Kidney tubule cell (primary cell): ENCODE measurements around the gene PRIMPOL.
A peak's percentile ranks its signal among the peaks of the same experiment; 100 is the strongest.

ENCODE experiments used
- DNase-seq: peaks from one replicate; pipeline ENCODE4 v3.0.0-alpha.2; 2018; ENCODE audit warnings: low spot score

Gene PRIMPOL

GRCh38 chr4:184668096-184668495 is 18.6 kb downstream of the PRIMPOL start:
- DNase-seq: no peak

GRCh38 chr4:184668511-184669114 is 19.1 kb downstream of the PRIMPOL start:
- DNase-seq: no peak

GRCh38 chr4:184669251-184669650 is 19.7 kb downstream of the PRIMPOL start:
- no peak for DNase-seq

- DNase-seq: no peak
Measured at GRCh38 chr4:184671101-184671500, 21.6 kb downstream of the PRIMPOL start.

GRCh38 chr4:184672741-184673140 is 23.2 kb downstream of the PRIMPOL start:
- DNase-seq: no peak

GRCh38 chr4:184674011-184674410 is 24.5 kb downstream of the PRIMPOL start:
- DNase-seq: no peak

GRCh38 chr4:184675018-184675417 is 25.5 kb downstream of the PRIMPOL start:
- DNase-seq: no peak

- DNase-seq: no peak
Measured at GRCh38 chr4:184675821-184676492, 26.4 kb downstream of the PRIMPOL start.

- no peak for DNase-seq
Measured at GRCh38 chr4:184680698-184681097, 31.2 kb downstream of the PRIMPOL start.

- no peak for DNase-seq
Measured at GRCh38 chr4:184681916-184682315, 32.4 kb downstream of the PRIMPOL start.

- DNase-seq: no peak
Measured at GRCh38 chr4:184684491-184685189, 35.1 kb downstream of the PRIMPOL start.

- DNase-seq: no peak
Measured at GRCh38 chr4:184688005-184688404, 38.5 kb downstream of the PRIMPOL start.

- peak; percentile 93 for DNase-seq
Measured at GRCh38 chr4:184688447-184688846, 38.9 kb downstream of the PRIMPOL start.

GRCh38 chr4:184689681-184690080 is 40.1 kb downstream of the PRIMPOL start:
- no peak for DNase-seq

- DNase-seq: no peak
Measured at GRCh38 chr4:184693056-184693455, 43.5 kb downstream of the PRIMPOL start.

GRCh38 chr4:184694412-184694956 is 44.9 kb downstream of the PRIMPOL start:
- DNase-seq: no peak

GRCh38 chr4:184695178-184695896 is 45.8 kb downstream of the PRIMPOL start:
- no peak for DNase-seq

- no peak for DNase-seq
Measured at GRCh38 chr4:184697956-184698355, 48.4 kb downstream of the PRIMPOL start.

- DNase-seq: no peak
Measured at GRCh38 chr4:184699941-184700340, 50.4 kb downstream of the PRIMPOL start.

GRCh38 chr4:184702114-184702513 is 52.6 kb downstream of the PRIMPOL start:
- no peak for DNase-seq

GRCh38 chr4:184705692-184706091 is 56.2 kb downstream of the PRIMPOL start:
- no peak for DNase-seq

- DNase-seq: no peak
Measured at GRCh38 chr4:184706453-184706852, 56.9 kb downstream of the PRIMPOL start.
